ENCODE measurements around the gene ASS1.

DNA sequence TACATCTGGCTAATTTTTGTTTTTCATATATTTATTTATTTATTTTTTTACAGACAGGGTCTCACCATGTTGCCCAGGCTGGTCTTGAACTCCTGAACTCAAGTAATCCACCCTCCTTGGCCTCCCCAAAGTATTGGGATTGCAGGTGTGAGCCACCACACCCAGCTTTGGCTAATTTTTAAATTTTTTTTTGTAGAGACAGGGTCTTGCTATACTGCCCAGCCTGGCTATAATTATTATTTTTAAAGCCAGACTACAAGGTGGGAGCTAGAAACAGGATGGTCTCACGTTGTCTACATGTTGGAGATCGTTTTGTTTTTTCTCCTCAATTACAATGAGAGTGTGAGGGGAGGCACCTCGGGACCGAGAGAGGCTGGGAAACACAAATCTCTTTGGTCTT is 23.8 kb downstream of the ASS1 start:
- no peak for TF ChIP-seq EZH2 (IDR thresholded peaks at IDR 0.05; ENCODE audit: borderline replicate concordance, low read depth, low read length, severe bottlenecking)
- no peak for TF ChIP-seq CTCF (IDR thresholded peaks at IDR 0.05; ENCODE audit: borderline replicate concordance, extremely low read depth, low read length, poor library complexity, severe bottlenecking)
